PFSK-1 (cell line): ENCODE measurements around the gene GALNT9.

Experiments
- POLR2AphosphoS5 ChIP-seq: IDR thresholded peaks from 2 replicates; pipeline ENCODE4 v1.6.1; 2012; ENCODE audit warnings: low read depth, mild to moderate bottlenecking, control low read depth, low read length, moderate library complexity
- TAF1 ChIP-seq: IDR thresholded peaks from 2 replicates; pipeline ENCODE4 v1.6.1; 2012; ENCODE audit warnings: low read length, control low read depth, borderline replicate concordance; ENCODE audit not compliant: insufficient read depth

DNA sequence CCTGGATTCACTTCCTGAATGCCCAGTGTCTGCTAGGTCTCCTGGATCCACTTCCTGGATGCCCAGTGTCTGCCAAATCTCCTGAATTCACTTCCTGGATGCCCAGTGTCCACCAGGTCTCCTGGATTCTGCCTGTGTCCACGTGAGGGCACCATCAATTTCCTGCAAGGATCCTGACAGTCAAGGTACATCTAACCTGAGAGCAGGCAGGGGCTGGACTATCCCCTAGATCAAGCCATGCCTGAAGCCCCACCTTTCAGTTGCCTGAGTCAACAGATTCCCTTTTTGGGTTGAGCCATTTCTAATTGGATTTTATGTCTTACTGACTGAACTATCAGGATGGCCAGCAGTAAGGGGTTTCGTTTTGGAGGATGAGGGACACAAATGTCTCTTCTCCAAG, 49.5 kb downstream of the GALNT9 start:
- TF ChIP-seq TAF1 (no peak), POLR2AphosphoS5 (no peak)
